Activated T-cell treated with anti-CD3 and anti-CD28 coated beads, Interleukin-2, amount 50 U/mL, for 1 hour (primary cell): ENCODE results near the gene ELN.
"Not testable (repeated sequence)": the region's sequence is repeated elsewhere in the genome, so short reads cannot be mapped to it uniquely, and the experiment has no call there.

ENCODE experiments used
- DNase-seq: peaks from one replicate; pipeline ENCODE4 v3.0.0-alpha.2; 2020

The ELN gene

DNA sequence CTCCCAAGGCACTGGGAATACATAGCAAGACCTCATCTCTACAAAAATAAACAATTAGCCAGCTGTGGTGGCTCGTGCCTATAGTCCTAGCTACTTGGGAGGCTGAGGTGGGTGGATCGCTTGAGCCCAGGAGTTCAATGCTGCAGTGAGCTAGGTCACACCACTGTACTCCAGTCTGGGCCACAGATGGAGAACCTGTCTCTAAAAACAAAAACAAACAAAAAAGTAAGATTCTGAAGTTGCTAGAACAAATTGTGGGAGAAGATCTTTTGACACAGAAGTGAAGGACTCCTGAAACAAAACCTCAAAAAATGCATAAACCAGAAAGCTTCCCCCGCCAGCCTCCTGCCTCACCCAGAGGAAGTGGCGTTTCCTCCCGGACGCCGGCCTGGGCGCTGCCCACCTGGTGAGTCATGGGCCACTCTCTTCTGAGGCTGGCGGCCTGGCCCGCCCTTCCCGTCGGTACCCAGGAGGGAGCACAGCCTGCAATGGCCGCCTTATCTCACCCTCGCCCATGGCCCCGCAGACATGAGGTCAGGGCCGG, 25.4 kb upstream of the ELN start:
- DNase-seq: no peak

- DNase-seq: no peak
Measured at GRCh38 chr7:74003621-74004020, 24.4 kb upstream of the ELN start.

DNA sequence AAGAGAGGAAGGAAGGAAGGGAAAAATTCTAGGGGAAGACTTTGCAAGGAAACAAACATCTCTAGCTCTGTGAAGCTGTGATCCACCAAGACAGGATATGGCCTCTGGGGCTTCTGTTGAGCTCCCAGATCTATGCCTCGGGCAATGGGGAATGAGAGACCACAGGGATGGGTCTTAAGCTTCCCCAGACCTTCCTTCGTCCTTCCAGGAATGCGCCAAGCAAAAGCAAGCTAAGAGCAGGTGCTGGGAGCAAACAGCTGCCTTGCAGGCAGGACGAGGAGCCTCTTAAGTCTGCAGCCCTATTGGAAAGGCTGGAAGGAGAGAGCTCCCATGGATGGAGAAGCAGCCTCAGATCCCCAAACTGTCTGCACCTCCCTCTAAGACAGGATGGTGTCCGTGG, 21.9 kb upstream of the ELN start:
- DNase-seq: no peak

DNA sequence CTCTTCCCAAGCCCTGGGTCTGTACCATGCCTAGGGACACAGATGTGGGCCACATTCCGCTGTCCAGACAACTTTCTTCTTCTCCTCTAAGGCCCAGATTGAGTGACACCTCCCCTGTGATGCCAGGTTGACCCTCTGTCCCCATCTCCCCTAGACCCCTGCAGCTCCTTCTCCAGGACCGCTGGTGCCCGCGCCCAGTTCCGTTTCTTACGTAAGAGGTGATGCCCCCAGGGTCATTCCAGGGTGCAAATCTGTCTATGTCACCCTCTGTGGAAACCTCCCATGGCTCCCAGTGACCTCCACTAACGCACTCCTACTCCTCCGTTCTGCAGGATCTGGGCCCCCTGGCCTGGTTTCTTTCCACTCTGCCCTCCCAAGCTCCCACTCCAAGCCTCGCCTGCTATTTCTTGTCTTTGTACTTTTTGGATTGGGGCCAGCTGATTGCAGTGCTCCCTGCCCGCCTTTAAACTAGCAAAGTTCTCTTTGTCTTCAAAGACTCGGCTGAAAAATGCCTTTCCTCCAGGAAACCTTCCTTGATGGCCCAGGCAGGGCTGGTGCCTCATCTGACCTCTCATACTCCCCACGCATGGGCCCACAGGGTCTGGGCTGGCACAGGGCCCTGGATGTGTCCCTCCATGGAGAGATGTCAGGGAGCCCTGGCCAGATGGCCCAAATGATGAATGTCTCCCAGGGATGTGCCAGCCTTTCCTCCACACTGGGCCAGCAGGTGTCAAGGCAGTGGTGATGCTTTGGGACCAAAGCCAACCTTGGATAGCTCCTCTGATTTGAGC, 21.3 kb upstream of the ELN start:
- no peak for DNase-seq

DNA sequence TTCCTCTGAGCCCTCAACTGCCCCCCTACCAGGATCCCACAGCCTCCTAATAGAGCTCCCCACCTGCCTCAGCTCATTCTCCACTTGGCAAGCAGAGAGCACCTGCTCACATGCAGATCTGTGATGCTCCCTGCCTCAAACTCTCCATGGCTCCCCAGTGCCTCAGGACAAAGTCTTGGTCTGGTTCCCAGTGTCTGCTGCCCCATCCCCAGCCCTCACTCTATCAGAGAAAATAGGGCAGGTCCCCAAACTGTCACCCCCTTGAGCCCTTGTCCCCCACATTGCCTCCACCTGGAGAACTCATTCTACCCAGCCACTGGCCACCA, 20.8 kb upstream of the ELN start:
- DNase-seq: no peak

DNA sequence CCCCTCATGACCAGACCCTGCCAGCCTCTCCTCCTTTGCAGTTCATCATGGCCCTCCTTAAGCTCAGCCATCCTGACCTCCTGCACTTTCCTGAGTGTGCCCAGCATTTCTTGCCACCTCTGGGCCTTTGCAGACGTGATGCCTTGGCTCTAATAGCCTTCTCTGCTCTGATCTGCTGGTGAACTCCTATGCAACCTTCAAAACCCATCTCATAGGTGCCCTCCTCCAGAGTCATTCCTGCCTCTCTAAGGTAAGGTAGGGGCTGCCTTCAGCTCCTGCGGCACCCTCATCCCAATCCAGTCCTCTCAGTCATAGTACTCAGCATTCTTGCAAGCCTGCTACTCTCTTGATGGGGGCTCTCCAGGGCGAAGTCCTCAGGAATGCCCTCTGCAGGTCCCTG, 19.3 kb upstream of the ELN start:
- DNase-seq: no peak

GRCh38 chr7:74009719-74010118, 18.3 kb upstream of the ELN start:
- no peak for DNase-seq

DNA sequence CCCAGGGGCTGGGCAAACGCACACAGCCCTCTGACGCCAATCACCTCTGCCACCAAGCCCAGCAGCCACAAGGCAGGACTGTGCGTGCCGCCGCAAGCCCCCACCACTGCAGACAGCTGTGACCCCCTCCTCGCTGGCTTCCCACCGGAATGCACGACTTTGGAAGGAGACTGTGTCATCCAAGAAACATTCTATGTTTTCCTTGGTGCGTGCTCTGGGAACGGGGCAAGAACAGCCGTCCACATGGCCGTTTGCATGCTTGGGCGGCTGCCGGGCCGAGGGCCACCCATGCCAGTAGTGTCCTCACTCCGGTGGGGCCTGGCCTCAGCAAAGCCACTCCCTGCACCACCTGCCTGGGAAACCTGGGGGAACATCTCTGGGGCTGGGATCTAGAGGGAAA, 17.6 kb upstream of the ELN start:
- no peak for DNase-seq

DNA sequence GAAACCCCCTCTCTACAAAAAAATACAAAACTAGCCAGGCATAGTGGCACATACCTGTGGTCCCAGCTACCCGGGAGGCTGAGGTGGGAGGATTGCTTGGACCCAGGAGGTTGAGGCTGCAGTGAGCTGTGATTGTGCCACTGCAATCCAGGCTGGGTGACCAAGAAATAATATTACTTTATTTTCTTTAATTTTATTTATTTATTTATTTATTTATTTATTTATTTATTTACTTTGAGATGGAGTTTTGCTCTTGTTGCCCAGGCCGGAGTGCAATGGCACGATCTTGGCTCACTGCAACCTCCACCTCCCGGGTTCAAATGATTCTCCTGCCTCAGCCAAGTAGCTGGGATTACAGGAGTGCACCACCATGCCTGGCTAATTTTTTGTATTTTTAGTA, 16.6 kb upstream of the ELN start:
- DNase-seq: not testable (repeated sequence)

DNA sequence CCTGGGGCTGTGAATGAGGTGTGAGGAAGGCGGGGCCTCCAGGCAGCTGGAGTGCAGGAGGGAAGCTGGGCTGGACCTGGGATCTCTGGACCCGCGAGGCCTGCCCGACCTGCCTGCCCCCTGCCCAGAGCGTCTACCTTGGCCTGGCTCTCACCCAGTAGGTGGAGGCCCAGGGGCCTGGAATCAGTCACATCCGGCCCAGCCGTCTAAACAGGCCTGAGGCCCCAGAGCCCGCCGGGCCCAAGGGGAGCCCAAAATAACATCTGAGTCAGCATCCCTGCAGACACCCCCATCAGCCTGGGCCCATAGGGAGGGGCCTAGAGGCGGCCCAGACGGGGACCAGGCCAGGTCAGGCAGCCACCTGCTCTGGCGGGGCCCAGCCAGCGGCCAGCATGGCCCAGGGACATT, 15.1 kb upstream of the ELN start:
- DNase-seq: no peak

- no peak for DNase-seq
Measured at GRCh38 chr7:74013539-74014272, 14.3 kb upstream of the ELN start.

DNA sequence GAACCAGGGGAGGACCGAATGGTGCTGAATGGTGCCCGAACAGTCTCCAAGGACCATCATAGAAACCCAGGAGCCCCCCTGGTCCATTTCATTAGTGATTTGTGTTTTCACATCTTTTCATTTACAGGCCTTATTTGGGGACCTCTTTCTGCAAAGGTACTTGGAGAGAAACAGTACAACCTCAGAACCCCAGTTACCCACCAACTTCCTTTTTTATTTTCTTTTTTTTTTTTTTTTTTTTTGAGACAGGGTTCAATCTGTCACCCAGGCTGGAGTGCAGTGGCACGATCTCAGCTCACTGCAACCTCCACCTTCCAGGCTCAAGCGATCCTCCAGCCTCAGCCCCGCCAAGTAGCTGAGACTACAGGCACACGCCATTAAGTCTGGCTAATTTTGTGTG, 13.0 kb upstream of the ELN start:
- DNase-seq: no peak

DNA sequence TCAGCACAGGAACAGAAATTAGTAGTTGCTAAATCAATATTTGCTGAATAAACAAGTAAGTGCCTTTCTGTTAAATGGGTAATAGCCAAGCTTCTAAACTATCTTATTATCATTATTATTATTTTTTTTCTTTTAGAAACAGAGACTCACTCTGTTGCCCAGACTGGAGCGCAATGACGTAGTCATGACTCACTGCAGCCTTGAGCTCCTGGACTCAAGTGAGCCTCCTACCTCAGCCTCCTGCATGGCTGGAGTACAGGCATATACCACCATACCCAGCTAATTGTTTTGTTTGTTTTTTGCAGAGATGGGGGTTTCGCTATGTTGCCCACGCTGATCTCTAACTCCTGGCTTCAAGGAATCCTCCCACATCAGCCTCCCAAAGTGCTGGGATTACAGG, 12.3 kb upstream of the ELN start:
- DNase-seq: no peak

DNA sequence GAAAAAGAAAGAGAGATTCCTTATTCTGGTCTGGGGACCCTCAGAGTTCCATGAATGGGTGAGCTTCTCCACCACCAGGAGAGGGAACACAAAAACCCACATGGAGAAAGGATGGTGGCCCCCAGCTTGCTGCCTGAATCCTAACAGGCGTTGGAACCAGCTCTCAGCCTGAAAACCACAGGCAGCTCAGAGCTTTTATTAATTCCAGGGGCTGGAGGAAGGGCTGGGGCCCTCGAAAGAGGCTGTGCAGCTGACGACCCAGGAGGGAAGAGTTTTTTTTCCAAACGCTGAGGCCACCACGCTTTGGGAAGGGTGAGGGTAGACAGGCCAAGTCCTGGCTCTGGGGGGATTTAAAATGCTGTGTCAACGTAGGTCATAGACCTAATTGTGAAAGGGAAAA, 10.8 kb upstream of the ELN start:
- no peak for DNase-seq

DNA sequence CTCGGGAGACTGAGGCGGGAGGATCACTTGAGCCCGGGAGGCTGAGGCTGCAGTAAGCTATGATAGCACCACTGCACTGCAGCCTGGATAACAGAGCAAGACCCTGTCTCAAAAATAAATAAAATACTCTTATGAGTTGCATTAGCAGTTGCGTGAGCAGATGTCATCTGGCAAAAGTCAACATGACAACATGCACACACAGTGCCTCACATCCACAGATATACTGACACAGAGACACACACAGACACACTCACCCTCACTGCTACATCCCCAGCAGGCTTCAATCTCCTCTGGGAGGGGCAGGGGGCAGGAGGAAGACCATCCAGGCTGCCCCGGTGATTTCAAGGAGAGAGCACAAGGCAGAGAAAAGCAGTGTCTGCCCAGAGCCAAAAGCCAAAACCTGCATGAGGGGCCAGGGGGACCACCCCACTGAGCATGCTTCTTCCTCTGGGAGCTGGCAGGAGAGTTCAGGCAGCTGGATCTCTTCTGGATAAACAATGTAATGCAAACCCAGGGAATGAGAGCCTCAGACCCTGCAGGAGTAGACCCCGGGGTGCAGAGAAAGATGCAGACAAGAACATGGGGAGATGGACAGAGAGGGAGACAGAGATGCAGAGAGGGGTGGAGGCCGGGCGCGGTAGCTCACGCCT, 9.6 kb upstream of the ELN start:
- no peak for DNase-seq

GRCh38 chr7:74019149-74019548, 8.8 kb upstream of the ELN start:
- no peak for DNase-seq

GRCh38 chr7:74020390-74020789, 7.6 kb upstream of the ELN start:
- DNase-seq: no peak

- no peak for DNase-seq
Measured at GRCh38 chr7:74021546-74022320, 6.2 kb upstream of the ELN start.

DNA sequence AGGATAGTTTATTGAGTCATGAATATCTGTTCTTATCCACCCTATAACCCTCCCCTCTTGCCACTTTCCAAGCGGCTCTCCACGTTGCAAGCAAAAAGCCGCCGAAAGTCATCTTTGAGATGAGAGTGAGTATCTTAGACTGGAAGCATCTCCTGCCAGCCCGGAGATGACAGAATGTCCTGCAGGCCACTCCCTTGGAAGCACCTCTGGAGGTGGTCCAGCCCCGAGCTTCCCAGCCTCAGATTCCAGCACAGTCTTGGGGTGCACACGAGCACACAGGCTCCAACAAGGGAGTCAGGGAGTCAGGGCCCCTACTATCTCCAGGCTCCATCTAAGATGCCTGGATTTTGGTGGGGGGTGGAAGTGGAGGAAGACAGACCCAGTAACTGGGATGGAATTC, 5.5 kb upstream of the ELN start:
- no peak for DNase-seq

DNA sequence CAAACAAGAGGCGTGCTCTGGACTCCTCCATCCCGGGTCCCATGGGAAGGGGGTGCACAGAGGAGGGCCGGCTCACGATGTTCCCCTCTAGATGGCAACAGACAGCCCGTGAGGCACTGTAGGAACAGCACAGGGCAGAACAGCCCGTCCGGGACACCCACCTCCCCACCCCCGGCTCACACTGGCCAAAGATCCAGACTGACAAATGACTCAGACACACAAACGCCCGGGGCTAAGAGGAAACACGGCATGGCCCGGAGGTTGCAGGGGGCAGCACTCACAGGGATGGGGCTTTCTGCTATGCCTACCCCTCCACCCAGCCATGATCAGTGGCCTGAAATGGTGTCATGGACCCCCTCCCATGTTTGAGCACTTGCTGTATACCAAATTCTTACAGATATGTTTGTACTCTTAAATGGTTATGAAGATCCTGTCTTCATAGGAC, 4.9 kb upstream of the ELN start:
- no peak for DNase-seq

DNA sequence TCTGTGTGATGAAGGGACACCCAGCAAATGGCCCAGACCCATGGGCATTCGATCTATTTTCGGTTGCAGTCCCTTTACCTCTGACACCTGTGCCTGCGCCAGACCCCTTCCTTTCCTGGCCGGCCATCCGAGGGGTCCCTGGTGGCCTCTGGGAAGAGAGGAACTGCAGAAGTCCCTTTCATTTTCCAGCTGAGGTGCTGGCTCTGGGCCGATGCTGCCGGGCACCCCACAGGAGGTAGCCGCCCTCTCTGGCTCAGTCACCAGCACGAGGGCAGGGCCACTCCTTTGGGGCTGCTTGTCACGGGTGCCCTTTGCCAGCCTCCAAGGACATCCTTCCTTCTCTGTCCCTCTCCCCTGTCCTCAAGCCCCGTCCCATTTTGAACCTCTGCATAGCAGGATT, 4.2 kb upstream of the ELN start:
- no peak for DNase-seq

GRCh38 chr7:74025146-74025545, 2.8 kb upstream of the ELN start:
- no peak for DNase-seq

DNA sequence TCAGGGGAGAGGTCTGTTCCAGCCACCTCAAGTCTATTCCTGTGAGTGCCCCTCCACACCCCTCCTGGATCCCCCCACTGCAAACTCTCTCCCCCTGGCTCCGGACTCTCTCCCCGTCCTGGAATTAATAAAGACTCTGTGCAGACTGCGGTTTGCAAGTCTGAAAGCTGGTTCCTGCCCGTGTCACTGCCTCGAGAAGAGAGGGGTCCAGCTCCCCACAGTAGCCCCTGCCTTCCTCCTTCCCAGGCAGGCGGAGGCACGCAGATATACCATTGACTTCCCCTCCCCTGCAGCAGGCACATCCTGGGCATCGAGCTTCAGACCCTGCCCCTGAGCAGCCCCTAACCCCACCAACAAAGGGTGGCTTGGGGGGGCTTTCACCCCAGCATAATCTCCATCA, 2.2 kb upstream of the ELN start:
- DNase-seq: no peak
